GM18502 (cell line): Measurements from ENCODE around the gene HSPD1.
"Not testable (repeated sequence)": the region's sequence is repeated elsewhere in the genome, so short reads cannot be mapped to it uniquely, and the experiment has no call there.

Experiments used
- ATAC-seq: cut with Tn5 transposase; IDR thresholded peaks from one replicate; pipeline ENCODE4 v1.9.1; 2021; ENCODE audit warnings: mild to moderate bottlenecking; ENCODE audit not compliant: unreplicated experiment, poor library complexity

Gene HSPD1

DNA sequence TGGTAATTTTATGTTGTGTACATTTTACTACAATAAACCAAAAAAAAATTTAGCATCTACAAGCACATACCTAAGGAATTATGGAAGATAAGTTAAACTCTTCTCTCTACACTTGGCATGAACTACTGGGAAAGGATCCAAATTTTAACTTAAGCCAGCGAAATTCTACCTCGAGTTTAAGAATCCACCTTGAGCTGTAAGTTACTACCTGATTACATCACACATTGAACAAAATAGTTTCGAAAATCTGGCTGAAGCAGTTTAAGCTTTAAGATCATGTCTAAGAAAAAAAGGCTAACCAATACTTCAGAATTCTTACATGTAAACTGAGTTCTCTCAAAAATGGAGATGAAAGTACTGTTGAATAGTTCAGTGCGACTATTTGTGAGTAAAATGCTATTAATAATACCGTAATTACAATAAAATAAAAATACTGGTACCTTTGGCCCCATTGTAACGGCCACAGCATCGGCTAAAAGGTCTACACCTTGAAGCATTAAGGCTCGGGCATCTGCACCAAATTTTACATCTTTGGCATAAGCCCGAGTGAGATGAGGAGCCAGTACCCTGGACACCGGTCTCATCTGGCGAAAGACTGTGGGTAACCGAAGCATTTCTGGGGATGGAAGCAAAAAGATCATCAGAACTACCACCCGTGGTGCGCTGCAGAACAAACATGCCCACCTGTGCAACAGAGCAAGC is 1.3 kb downstream of the HSPD1 start:
- ATAC-seq: no peak

DNA sequence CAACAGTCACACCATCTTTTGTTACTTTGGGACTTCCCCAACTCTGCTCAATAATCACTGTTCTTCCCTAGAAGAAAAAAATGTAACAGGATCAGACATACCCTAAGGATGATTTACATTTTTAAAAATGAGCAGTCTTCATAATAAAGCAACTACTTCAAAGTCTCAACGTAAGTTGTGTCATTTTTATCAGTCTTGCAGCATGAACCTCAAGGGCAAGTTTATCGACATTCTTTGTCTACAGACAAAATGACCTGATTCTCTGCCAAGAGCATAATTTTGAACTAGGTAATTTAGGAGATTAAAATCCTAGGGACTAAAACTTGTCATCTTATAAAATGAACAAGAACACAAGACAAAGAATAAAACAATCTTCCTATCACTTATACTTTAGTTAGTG is 2.3 kb downstream of the HSPD1 start:
- no peak for ATAC-seq

DNA sequence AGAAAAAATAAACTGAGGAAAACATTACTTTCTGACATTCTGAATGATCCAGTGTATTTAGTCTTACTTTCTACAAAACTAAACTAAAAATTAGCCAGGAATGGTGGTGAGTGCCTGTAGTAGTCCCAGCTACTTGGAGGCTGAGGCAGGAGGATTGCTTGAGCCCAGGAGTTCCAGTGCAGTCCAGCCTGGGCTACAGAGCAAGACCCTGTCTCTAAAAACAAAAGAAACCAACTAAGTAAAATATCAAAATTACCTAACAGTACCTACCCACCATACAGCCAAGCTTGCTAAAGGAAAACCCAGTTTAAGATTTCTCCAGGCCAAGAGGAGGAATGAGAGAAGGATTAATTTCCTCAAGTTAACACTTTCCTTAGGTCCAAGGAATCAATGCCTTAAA is 2.9 kb downstream of the HSPD1 start:
- ATAC-seq: no peak

DNA sequence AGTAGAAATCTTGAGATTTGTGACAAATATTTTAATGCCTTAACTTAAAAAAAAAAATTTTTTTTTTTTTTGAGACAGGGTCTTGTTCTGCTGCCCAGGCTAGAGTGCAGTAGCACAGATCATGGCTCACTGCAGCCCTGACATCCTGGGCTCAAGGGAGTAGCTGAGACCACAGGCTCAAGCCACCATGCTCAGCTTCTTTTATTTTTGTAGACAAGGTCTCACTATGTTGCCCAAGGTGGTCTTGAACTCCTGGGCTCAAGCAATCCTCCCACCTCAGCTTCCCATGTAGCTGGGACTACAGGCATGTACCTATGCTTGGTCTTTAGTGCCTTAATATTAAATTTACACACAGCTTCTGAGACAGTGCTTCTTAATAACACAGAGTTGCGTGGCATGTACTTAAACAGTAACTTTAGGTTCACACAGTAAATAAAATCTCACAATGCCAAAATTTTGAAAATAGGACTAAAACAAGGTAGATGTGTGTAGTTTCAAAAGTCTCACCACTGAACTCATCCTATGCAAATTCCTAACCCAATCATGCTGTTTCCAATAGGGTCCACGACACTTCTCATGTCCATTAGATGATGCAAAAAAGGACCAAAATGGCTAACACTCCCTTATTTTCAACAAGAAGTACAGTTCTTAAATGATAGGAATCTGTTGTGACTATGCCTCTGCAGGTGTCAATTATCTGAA is 4.1 kb downstream of the HSPD1 start:
- ATAC-seq: no peak

GRCh38 chr2:197487385-197487784 is 12.3 kb downstream of the HSPD1 start:
- ATAC-seq: no peak

- ATAC-seq: no peak
Observed at GRCh38 chr2:197486175-197486574, 13.5 kb downstream of the HSPD1 start.

GRCh38 chr2:197484248-197484647 is 15.4 kb downstream of the HSPD1 start:
- ATAC-seq: not testable (repeated sequence)

DNA sequence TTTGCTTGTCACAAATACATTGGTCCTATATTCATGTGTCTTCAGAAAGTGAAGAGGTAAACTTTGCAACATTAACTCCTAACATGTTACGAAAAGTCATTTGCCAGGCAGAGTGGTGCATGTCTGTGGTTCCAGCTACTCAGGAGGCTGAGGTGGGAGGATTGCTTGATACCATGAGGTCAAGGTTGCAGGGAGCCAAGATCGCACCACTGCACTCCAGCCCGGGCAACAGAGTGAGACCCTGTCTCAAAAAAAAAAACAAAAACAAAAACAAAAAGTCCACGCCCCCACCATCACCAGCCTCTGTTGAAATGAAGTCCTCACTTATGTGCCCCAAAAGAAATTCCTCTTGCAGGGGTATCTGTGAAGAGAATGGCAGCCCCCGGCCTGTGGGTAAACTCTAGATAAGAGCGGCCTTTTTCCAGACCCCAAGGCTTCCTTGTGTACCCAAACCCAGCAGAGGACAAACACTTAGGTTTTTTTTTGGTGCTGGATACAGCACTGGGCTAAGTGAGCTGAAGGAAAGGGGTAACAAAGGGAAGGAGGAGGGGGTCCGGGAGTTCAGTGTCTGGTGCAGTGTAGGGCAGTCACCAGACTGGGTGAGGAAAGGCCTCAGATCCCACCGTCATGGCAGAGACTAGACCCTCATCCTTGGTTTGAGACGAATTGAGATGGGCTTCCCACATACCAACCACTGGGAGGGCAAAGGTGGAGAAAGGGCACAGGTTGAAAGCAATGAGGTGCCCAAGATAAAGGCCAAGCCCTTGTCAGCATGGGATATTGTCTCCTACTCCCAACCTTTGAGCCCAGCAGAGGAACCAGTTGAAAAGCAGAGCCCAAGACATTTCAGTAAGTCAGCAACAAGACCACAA is 19.2 kb downstream of the HSPD1 start:
- ATAC-seq: no peak

- no peak for ATAC-seq
Observed at GRCh38 chr2:197477797-197478196, 21.8 kb downstream of the HSPD1 start.

DNA sequence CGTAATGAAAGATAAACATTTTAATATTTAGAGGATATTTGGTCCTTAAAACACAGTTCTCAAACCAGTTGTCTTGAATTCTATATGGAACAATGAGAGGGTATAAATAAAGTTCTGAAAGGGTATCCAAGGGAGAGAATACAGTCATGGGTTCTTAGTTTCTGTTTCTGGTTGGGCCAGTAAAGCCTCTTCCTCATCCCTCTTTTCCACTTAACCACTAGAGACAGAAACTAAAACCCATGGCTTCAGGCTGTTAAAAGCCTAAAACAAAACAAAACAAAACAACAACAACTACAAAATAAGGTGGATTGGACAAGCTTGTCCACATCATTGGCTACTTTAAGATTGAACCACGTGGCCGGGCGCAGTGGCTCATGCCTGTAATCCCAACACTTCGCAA is 27.5 kb downstream of the HSPD1 start:
- ATAC-seq: no peak

- no peak for ATAC-seq
Observed at GRCh38 chr2:197464175-197464574, 35.5 kb downstream of the HSPD1 start.

GRCh38 chr2:197461057-197461456 is 38.6 kb downstream of the HSPD1 start:
- ATAC-seq: no peak

- no peak for ATAC-seq
Observed at GRCh38 chr2:197460649-197461048, 39.0 kb downstream of the HSPD1 start.

- ATAC-seq: no peak
Observed at GRCh38 chr2:197455428-197455827, 44.2 kb downstream of the HSPD1 start.

DNA sequence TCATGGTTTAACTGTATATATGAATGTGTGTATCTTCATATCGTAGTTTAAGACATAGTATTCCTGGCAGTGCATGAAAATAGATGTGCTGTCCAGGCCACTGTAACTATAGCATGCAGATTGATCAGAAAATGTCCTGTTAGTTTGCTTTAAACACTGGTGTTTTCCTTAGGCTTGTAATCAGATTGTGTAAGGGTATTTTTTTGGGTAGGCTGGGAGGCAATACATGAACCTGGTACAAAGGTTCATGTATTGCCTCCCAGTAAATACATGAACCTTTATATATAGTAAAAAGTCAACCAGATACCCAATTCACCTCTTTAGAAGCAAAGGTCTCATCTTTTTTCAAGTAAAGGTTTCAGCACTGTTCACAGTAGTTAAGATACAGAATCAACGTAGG is 44.7 kb downstream of the HSPD1 start:
- no peak for ATAC-seq

GRCh38 chr2:197453914-197454398 is 45.7 kb downstream of the HSPD1 start:
- peak; percentile 36 for ATAC-seq

- ATAC-seq: peak; percentile 95
Observed at GRCh38 chr2:197453123-197453913, 46.3 kb downstream of the HSPD1 start, which contains the start of gene COQ10B. Gene COQ10B, plus strand, starts transcription at chr2:197453552. Its CDS starts 9 bp downstream, at chr2:197453561.

GRCh38 chr2:197452754-197453122 is 46.9 kb downstream of the HSPD1 start:
- ATAC-seq: no peak

DNA sequence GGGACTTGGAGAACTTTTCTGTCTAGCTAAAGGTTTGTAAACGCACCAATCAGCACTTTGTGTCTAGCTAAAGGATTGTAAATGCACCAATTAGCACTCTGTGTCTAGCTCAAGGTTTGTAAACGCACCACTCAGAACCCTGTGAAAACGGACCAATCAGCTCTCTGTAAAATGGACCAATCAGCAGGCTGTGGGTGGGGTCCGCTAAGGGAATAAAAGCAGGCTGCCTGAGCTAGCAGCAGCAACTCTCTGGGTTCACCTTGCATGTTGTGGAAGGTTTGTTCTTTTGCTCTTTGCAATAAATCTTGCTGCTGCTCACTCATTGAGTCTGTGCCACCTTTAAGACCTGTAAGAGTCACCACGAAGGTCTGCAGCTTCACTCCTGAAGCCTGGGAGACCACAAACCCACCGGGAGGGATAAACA is 48.7 kb downstream of the HSPD1 start:
- ATAC-seq: not testable (repeated sequence)

GRCh38 chr2:197450465-197450864 is 49.2 kb downstream of the HSPD1 start:
- ATAC-seq: no peak
